GM12878 (cell line): ENCODE results near the gene BTBD8. TPM values are rescaled to one million over a fixed set of nuclear protein-coding genes. Genes with fewer than 3 reads are reported as not detected.

Source experiments
- ATAC-seq: fragments of 200-7000 bp; cut with Tn5 transposase; 3 replicates; pipeline ENCODE4 v1.9.1; 2020; ENCODE audit warnings: mild to moderate bottlenecking, moderate library complexity
- BruUV-seq: library from RNA; stranded (reverse); fragments of 400-500 nt; replicated peaks from 2 replicates; lab custom pipeline; 2021; lab: Mats Ljungman, UMichigan
- CTCF ChIA-PET: fragments of 300-600 bp; sonication (Branson Sonifier 250); formaldehyde crosslinking; extraction: SDS; loops from one replicate; lab custom pipeline; 2021; ENCODE audit warnings: inconsistent platforms; lab: Yijun Ruan, JAX
- POLR2A ChIA-PET: fragments of 350-600 bp; formaldehyde crosslinking; extraction: SDS; loops from one replicate; lab custom pipeline; 2021; ENCODE audit warnings: inconsistent platforms; lab: Charles Lee
- RAD21 ChIA-PET: fragments of 300-600 bp; sonication (Branson Sonifier 250); formaldehyde crosslinking; loops from one replicate; lab custom pipeline; 2023; ENCODE audit warnings: antibody characterized with exemption; ENCODE audit not compliant: unreplicated experiment; lab: Charles Lee
- SMC1A ChIA-PET: fragments of 300-600 bp; sonication (Branson Sonifier 250); formaldehyde crosslinking; loops from one replicate; lab custom pipeline; 2023; ENCODE audit not compliant: unreplicated experiment, uncharacterized antibody; lab: Charles Lee
- DNase-seq: peaks from one replicate; pipeline ENCODE4 v3.0.0-alpha.2; 2011; ENCODE audit warnings: low read depth, low spot score
- FAIRE-seq: peaks from 3 replicates; lab custom pipeline; 2011; peaks lifted over from hg19 to GRCh38; lab: Jason Lieb, UNC
- H2AFZ ChIP-seq: 2 replicates; pipeline ENCODE4 v1.6.0; 2011; ENCODE audit warnings: low read depth, low read length, control low read depth; ENCODE audit not compliant: control insufficient read depth
- H3K27ac ChIP-seq: 2 replicates; pipeline ENCODE4 v1.5.1; 2011; ENCODE audit warnings: control low read depth; ENCODE audit not compliant: control insufficient read depth, insufficient read depth
- H3K27me3 ChIP-seq, 2 experiments: replicated peaks in 1 of 2; 2 replicates each; pipeline versions ENCODE4 v1.6.0 to v1.6.1; 2011; ENCODE audit warnings: low read length in 1 of 2; ENCODE audit not compliant: control insufficient read depth in 2 of 2, insufficient read depth in 2 of 2
- H3K36me3 ChIP-seq, 2 experiments: 2 replicates each; pipeline ENCODE4 v1.5.1; 2011; ENCODE audit warnings: low read length in 1 of 2; ENCODE audit not compliant: control insufficient read depth in 2 of 2, insufficient read depth in 2 of 2
- H3K4me1 ChIP-seq: 2 replicates; pipeline ENCODE4 v1.6.1; 2011; ENCODE audit warnings: mild to moderate bottlenecking, low read length, moderate library complexity, mixed read lengths; ENCODE audit not compliant: control insufficient read depth, insufficient read depth
- H3K4me2 ChIP-seq: 2 replicates; pipeline ENCODE4 v1.6.0; 2011; ENCODE audit warnings: control low read depth; ENCODE audit not compliant: control insufficient read depth, insufficient read depth
- H3K4me3 ChIP-seq: fragments of 200-600 bp; sonication (generic); 2 replicates; pipeline ENCODE4 v1.5.1; 2016
- H3K79me2 ChIP-seq: 2 replicates; pipeline ENCODE4 v1.6.0; 2011; ENCODE audit warnings: low read length; ENCODE audit not compliant: control insufficient read depth, insufficient read depth
- H3K9ac ChIP-seq: 2 replicates; pipeline ENCODE4 v1.8.0; 2011; ENCODE audit warnings: low read length, control low read depth, mixed read lengths; ENCODE audit not compliant: control insufficient read depth, insufficient read depth
- H3K9me3 ChIP-seq: replicated peaks from 3 replicates; pipeline ENCODE4 v1.5.1; 2011; ENCODE audit warnings: mild to moderate bottlenecking, low read length; ENCODE audit not compliant: control insufficient read depth, insufficient read depth
- H4K20me1 ChIP-seq: 2 replicates; pipeline ENCODE4 v1.6.0; 2011; ENCODE audit not compliant: control insufficient read depth, insufficient read depth
- ATF7 ChIP-seq: fragments of 450-650 bp; IDR thresholded peaks from 2 replicates; pipeline ENCODE4 v1.6.1; 2016; ENCODE audit warnings: low read depth, mild to moderate bottlenecking
- CBX3 ChIP-seq: fragments of 200-600 bp; sonication (generic); IDR thresholded peaks from 2 replicates; pipeline ENCODE4 v1.6.1; 2016; ENCODE audit warnings: low read depth, borderline replicate concordance
- FOXM1 ChIP-seq: IDR thresholded peaks from 2 replicates; pipeline ENCODE4 v1.6.1; 2012; ENCODE audit warnings: low read depth, mild to moderate bottlenecking, inconsistent platforms, low read length, moderate library complexity
- HCFC1 ChIP-seq: fragments of 150-350 bp; IDR thresholded peaks from 2 replicates; pipeline ENCODE4 v1.6.1; 2014; ENCODE audit warnings: low read length
- HDAC6 ChIP-seq: fragments of 200-600 bp; sonication (generic); IDR thresholded peaks from one replicate; pipeline ENCODE4 v1.8.0; 2017; ENCODE audit warnings: antibody characterized with exemption; ENCODE audit not compliant: unreplicated experiment
- POLR2AphosphoS5 ChIP-seq: IDR thresholded peaks from 2 replicates; pipeline ENCODE4 v1.6.1; 2011; ENCODE audit warnings: mild to moderate bottlenecking, low read length, inconsistent platforms
- RCOR1 ChIP-seq: conservative IDR thresholded peaks from 2 replicates; pipeline ENCODE4 v1.6.1; 2012; ENCODE audit warnings: low read depth, low read length, improper control_type of control experiment
- SMAD1 ChIP-seq: fragments of 450-650 bp; IDR thresholded peaks from 2 replicates; pipeline ENCODE4 v1.6.1; 2018; ENCODE audit warnings: mild to moderate bottlenecking, low read depth; ENCODE audit not compliant: partially characterized antibody
- STAT3 ChIP-seq: IDR thresholded peaks from 2 replicates; pipeline ENCODE4 v1.6.1; 2011; ENCODE audit warnings: low read depth, low read length, improper control_type of control experiment
- ZBED1 ChIP-seq: IDR thresholded peaks from 2 replicates; pipeline ENCODE4 v1.6.1; 2016; ENCODE audit warnings: borderline replicate concordance
- ZNF384 ChIP-seq: IDR thresholded peaks from 2 replicates; pipeline ENCODE4 v1.6.1; 2012; ENCODE audit warnings: low read depth, mild to moderate bottlenecking, low read length, improper control_type of control experiment, borderline replicate concordance
- ZSCAN29 ChIP-seq: fragments of 450-650 bp; IDR thresholded peaks from 2 replicates; pipeline ENCODE4 v1.6.1; 2017; ENCODE audit warnings: mild to moderate bottlenecking, moderate library complexity
- WGBS: methylation state at CpG from one replicate; pipeline ENCODE4 v1.1.6; 2016; ENCODE audit warnings: low lambda C conversion rate; ENCODE audit not compliant: insufficient replicate concordance, insufficient coverage; ENCODE audit errors: missing lambda C conversion rate; 5-methylcytosine and 5-hydroxymethylcytosine counted together
- in situ Hi-C: fragments of 300-500 bp; cut with MboI; formaldehyde crosslinking; loops from 9 replicates; pipeline ENCODE4 v1.14.3; 2018; ENCODE audit warnings: mixed read lengths
- intact Hi-C: fragments of 100-400 bp; cut with micrococcal nuclease; formaldehyde crosslinking; loops from one replicate; pipeline ENCODE4 v1.14.2; 2022; ENCODE audit not compliant: unreplicated experiment
- polyA plus RNA-seq, 11 experiments: library from polyadenylated mRNA; depleted of rRNA in 4 of 11; unstranded in 6 of 11; stranded (reverse) in 5 of 11; fragments of >200 nt; fragmentation: Nextera tagmentation in 4 of 11; fragmentation: Illumina TruSeq in 1 of 11; extraction: Ambion mirVana in 4 of 11; extraction: Trizol in 1 of 11; gene quantifications; 1 replicate in 1 of 11; 2 replicates in 10 of 11; pipeline versions ENCODE4 v1.2.1 to v1.2.3, GENCODE V29; 2011 to 2016; ENCODE audit warnings: inconsistent platforms in 2 of 11, missing spikeins in 2 of 11, low read depth in 1 of 11
- total RNA-seq, 4 experiments: library from RNA; depleted of rRNA in 3 of 4; stranded (reverse); fragments of >200 nt in 3 of 4; fragmentation: Illumina TruSeq in 1 of 4; extraction: Trizol in 1 of 4; gene quantifications; 2 replicates each; pipeline versions ENCODE4 v1.2.1 to v1.2.3, GENCODE V29; 2013 to 2021
- TF ChIP-seq, protein P1 (sequence below): fragments of 450-650 bp; IDR thresholded peaks from 2 replicates; pipeline ENCODE4 v1.6.1; 2017; ENCODE audit warnings: borderline replicate concordance
- TF ChIP-seq, protein P2 (sequence below), 3 experiments: IDR thresholded peaks in 2 of 3; conservative IDR thresholded peaks in 1 of 3; 2 replicates each; pipeline ENCODE4 v1.5.1; 2011; ENCODE audit warnings: low read depth in 3 of 3, low read length in 3 of 3, mild to moderate bottlenecking in 3 of 3, control low read depth in 2 of 3, moderate library complexity in 2 of 3, inconsistent platforms in 1 of 3, mixed read lengths in 1 of 3; ENCODE audit not compliant: control insufficient read depth in 2 of 3, insufficient read depth in 1 of 3; ENCODE audit errors: extremely low read depth in 1 of 3
- TF ChIP-seq, protein P3 (sequence below): IDR thresholded peaks from 2 replicates; pipeline ENCODE4 v1.6.1; 2012; ENCODE audit warnings: low read depth, low read length, improper control_type of control experiment
- TF ChIP-seq, protein P4 (sequence below): fragments of 450-650 bp; IDR thresholded peaks from 2 replicates; pipeline ENCODE4 v1.6.1; 2018; ENCODE audit warnings: mild to moderate bottlenecking, low read depth, moderate library complexity; ENCODE audit not compliant: partially characterized antibody
- TF ChIP-seq, protein P5 (sequence below): IDR thresholded peaks from 2 replicates; pipeline ENCODE4 v1.6.1; 2011; ENCODE audit warnings: borderline replicate concordance, low read depth, mild to moderate bottlenecking, moderate library complexity, mixed read lengths, low read length; ENCODE audit not compliant: insufficient read depth; ENCODE audit errors: extremely low read length

BTBD8 gene
- total and polyA plus RNA-seq, 10 of the 15 experiments (the other 5 are each of a cell fraction or from before 2014, with no cell fraction given), result 0.07 to 0.32 (median 0.19) TPM; not detected in 1

DNA sequence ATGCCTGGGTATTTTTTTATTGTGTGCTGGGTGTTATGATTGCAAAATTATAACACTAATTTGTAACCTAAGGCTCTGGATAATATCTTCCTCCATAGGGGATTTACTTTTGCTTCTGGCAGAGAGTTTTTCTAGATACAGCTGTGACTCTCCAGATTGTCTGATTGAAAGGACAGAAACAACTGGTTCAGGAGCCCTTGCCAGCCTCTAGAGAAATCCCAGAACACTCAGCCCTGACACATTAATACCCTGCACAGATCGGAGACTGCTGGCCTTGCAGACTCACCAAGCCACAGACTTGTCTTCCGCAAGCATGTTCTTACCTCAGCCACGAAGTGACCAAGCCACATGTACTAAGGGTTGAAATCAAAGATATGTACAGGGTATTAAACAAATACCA lies 148.3 kb downstream of the BTBD8 start:
- Histone ChIP-seq H2AFZ (no peak overlapping the region), H3K4me2 (no peak overlapping the region), H3K4me3 (no peak overlapping the region), H4K20me1 (no peaks in the 10 kb centered on the region), H3K4me1 (no peaks in the 10 kb centered on the region), H3K27me3 (no peaks in the 10 kb centered on the region), H3K9ac (no peak overlapping the region), H3K36me3 (no peaks in the 10 kb centered on the region), H3K9me3 (no peaks in the 10 kb centered on the region), H3K27ac (no peak overlapping the region), H3K79me2 (no peaks in the 10 kb centered on the region)
- ATAC-seq, result no peak
- FAIRE-seq, result no peak
- ChIA-PET CTCF (no interaction called here), SMC1A (no interaction called here), POLR2A (no interaction called here), RAD21 (no interaction called here)
- in situ Hi-C loops, result no loop called here
- DNase-seq, result no peak
- WGBS, result 32% methylated on average over 3 of the region's 3 CpGs
- BruUV-seq, result no TSS peak
- intact Hi-C loops, result no loop called here
- TF ChIP-seq POLR2AphosphoS5 (no peak), FOXM1 (no peak), STAT3 (no peak), CBX3 (no peak), ZBED1 (no peak), HCFC1 (no peak), RCOR1 (no peak), HDAC6 (no peak), ZNF384 (no peak), ZSCAN29 (no peak), SMAD1 (no peak), ATF7 (no peak)
- TF ChIP-seq, protein P1, sequence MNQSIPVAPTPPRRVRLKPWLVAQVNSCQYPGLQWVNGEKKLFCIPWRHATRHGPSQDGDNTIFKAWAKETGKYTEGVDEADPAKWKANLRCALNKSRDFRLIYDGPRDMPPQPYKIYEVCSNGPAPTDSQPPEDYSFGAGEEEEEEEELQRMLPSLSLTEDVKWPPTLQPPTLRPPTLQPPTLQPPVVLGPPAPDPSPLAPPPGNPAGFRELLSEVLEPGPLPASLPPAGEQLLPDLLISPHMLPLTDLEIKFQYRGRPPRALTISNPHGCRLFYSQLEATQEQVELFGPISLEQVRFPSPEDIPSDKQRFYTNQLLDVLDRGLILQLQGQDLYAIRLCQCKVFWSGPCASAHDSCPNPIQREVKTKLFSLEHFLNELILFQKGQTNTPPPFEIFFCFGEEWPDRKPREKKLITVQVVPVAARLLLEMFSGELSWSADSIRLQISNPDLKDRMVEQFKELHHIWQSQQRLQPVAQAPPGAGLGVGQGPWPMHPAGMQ, result no peak
- TF ChIP-seq, protein P2, sequence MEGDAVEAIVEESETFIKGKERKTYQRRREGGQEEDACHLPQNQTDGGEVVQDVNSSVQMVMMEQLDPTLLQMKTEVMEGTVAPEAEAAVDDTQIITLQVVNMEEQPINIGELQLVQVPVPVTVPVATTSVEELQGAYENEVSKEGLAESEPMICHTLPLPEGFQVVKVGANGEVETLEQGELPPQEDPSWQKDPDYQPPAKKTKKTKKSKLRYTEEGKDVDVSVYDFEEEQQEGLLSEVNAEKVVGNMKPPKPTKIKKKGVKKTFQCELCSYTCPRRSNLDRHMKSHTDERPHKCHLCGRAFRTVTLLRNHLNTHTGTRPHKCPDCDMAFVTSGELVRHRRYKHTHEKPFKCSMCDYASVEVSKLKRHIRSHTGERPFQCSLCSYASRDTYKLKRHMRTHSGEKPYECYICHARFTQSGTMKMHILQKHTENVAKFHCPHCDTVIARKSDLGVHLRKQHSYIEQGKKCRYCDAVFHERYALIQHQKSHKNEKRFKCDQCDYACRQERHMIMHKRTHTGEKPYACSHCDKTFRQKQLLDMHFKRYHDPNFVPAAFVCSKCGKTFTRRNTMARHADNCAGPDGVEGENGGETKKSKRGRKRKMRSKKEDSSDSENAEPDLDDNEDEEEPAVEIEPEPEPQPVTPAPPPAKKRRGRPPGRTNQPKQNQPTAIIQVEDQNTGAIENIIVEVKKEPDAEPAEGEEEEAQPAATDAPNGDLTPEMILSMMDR (IDR thresholded peaks at IDR 0.05 in 2 of 3, conservative IDR thresholded peaks at IDR 0.05 in 1 of 3; ENCODE audit: control insufficient read depth in 2 of 3, extremely low read depth in 1 of 3, insufficient read depth in 1 of 3, low read depth in 3 of 3, low read length in 3 of 3), result no peak
- TF ChIP-seq, protein P3, sequence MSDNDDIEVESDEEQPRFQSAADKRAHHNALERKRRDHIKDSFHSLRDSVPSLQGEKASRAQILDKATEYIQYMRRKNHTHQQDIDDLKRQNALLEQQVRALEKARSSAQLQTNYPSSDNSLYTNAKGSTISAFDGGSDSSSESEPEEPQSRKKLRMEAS, result no peak
- TF ChIP-seq, protein P4, sequence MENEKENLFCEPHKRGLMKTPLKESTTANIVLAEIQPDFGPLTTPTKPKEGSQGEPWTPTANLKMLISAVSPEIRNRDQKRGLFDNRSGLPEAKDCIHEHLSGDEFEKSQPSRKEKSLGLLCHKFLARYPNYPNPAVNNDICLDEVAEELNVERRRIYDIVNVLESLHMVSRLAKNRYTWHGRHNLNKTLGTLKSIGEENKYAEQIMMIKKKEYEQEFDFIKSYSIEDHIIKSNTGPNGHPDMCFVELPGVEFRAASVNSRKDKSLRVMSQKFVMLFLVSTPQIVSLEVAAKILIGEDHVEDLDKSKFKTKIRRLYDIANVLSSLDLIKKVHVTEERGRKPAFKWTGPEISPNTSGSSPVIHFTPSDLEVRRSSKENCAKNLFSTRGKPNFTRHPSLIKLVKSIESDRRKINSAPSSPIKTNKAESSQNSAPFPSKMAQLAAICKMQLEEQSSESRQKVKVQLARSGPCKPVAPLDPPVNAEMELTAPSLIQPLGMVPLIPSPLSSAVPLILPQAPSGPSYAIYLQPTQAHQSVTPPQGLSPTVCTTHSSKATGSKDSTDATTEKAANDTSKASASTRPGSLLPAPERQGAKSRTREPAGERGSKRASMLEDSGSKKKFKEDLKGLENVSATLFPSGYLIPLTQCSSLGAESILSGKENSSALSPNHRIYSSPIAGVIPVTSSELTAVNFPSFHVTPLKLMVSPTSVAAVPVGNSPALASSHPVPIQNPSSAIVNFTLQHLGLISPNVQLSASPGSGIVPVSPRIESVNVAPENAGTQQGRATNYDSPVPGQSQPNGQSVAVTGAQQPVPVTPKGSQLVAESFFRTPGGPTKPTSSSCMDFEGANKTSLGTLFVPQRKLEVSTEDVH, result no peak
- TF ChIP-seq, protein P5, sequence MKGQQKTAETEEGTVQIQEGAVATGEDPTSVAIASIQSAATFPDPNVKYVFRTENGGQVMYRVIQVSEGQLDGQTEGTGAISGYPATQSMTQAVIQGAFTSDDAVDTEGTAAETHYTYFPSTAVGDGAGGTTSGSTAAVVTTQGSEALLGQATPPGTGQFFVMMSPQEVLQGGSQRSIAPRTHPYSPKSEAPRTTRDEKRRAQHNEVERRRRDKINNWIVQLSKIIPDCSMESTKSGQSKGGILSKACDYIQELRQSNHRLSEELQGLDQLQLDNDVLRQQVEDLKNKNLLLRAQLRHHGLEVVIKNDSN, result no peak
